ENCODE data around the gene C5orf58. TPM values are rescaled to one million over a fixed set of nuclear protein-coding genes. Genes with fewer than 3 reads are reported as not detected.

Gene C5orf58
- total and polyA plus RNA-seq, 4 experiments from 2014 or later: 2.4 TPM; not detected in 3

DNA sequence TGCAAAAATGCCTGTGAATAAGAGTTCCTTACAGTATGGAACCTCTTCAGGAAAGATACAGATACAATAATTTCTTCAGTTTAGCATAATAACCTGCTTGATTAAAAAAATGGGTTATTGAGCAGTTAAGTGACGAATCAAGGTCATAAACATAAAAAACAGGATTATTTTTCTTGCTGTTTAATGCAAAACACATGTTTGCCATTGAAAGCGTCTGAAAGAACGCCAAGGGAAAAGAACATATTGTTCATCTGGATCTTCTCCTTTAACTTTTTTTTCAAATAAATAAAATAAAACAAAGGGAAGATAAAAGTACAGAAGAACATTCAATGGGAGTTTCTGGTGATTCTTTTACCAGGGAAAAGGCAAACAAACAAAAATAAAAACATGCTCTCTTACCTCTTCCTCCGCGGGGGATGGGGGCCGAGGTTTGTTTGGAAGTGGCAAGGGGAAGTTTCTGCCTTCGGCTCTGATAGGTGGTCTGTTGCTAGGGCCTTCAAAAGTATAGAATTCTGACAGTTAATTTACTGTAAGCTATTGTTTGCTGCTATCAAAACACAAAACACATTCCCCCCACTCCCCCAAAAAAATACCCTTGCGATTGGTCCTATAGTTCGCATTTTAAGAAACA is 20.1 kb downstream of the C5orf58 start:
- H3K4me1 Mint-ChIP-seq: peaks cover 23 to 54% (median 37%) of the 10 kb centered on the region in 4 donors
- no peak overlapping the region for H3K4me3 Mint-ChIP-seq
- no peak for DNase-seq
- Histone ChIP-seq H3K36me3 (ENCODE audit: insufficient read depth, low read length) (peaks cover 92% of the 10 kb centered on the region), H3K27ac (ENCODE audit: low read depth, low read length) (peak overlapping the region; percentile 60), H3K4me3 (ENCODE audit: low read length in 2 of 2) (no peak overlapping the region), H3K9me3 (ENCODE audit: control insufficient read depth in 1 of 2, low read length in 2 of 2) (no peaks in the 10 kb centered on the region), H3K27me3 (ENCODE audit: insufficient read depth, low read length) (no peaks in the 10 kb centered on the region), H3K4me1 (ENCODE audit: insufficient read depth, low read length) (peaks cover 51% of the 10 kb centered on the region)
- POLR2A ChIA-PET (ENCODE audit: partially characterized antibody): interaction anchor here (0.9 to 4.7 kb wide), 5 partner anchors 9 to 87 kb away, joined by 4 to 34 read pairs (median 12); partner anchors contain the start of gene LCP2
- peaks cover 90% of the 10 kb centered on the region in 2 donors for H3K36me3 Mint-ChIP-seq
- intact Hi-C loops (cut with micrococcal nuclease): no loop called here
- H3K9me3 Mint-ChIP-seq: no peaks in the 10 kb centered on the region
- H3K27ac Mint-ChIP-seq: peak overlapping the region in 2 of 7 donors; percentile 84 to 93
- CTCF ChIA-PET (ENCODE audit: partially characterized antibody): interaction anchor here (1.2 to 2.7 kb wide), 3 partner anchors 14 to 86 kb away, joined by 3 to 19 read pairs (median 8); no protein-coding TSS in a partner anchor
- H3K27me3 Mint-ChIP-seq: no peaks in the 10 kb centered on the region

DNA sequence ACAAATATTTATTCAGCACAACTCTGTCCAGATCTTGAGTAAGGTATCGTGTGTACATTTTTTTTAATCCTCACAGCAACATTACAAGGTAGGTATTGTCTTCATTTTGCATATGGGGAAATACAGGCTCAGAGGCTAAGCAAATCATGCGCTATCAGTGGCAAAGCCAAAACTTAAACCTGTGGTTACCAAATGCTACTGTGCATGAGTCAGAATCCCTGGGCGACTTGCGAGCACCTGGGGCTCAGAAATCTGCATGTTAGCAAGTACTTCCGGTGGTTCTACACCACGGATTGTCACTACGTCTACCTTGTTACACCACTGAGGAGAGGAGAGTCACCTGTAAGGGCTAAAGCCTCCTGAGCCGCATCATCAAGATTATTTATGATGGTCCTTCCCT is 21.3 kb downstream of the C5orf58 start:
- H3K27me3 ChIP-seq (ENCODE audit: insufficient read depth, low read length): no peaks in the 10 kb centered on the region
- H3K4me1 ChIP-seq (ENCODE audit: insufficient read depth, low read length): peaks cover 51% of the 10 kb centered on the region
- peak overlapping the region; percentile 60 for H3K27ac ChIP-seq (ENCODE audit: low read depth, low read length)
- Mint-ChIP-seq H3K4me3 (peak overlapping the region in 7 of 8 donors; percentile 2 to 78 (median 11)), H3K27ac (peak overlapping the region; percentile 82 to 97 (median 92)), H3K9me3 (no peaks in the 10 kb centered on the region), H3K4me1 (peaks cover 28 to 60% (median 43%) of the 10 kb centered on the region in 4 donors), H3K36me3 (peaks cover 91 to 92% of the 10 kb centered on the region in 2 donors), H3K27me3 (no peaks in the 10 kb centered on the region)
- peak; percentile 72 to 93 (median 79) for DNase-seq
- H3K36me3 ChIP-seq (ENCODE audit: insufficient read depth, low read length): peaks cover 93% of the 10 kb centered on the region
- ChIA-PET POLR2A (ENCODE audit: partially characterized antibody) (interaction anchor here (0.5 to 3.2 kb wide), 4 partner anchors 20 to 77 kb away, joined by 3 to 12 read pairs (median 5); partner anchors contain the start of gene LCP2), CTCF (ENCODE audit: partially characterized antibody) (interaction anchor here (1.4 to 2.7 kb wide), 3 partner anchors 13 to 85 kb away, joined by 5 to 19 read pairs (median 8); no protein-coding TSS in a partner anchor)
- H3K9me3 ChIP-seq (ENCODE audit: control insufficient read depth in 1 of 2, low read length in 2 of 2): no peaks in the 10 kb centered on the region
- no peak overlapping the region for H3K4me3 ChIP-seq (ENCODE audit: low read length in 2 of 2)
- intact Hi-C loops (cut with micrococcal nuclease): loop anchor here (1.0 to 2.0 kb wide), 6 partner anchors 8 to 85 kb away; partner anchors contain the start of gene LCP2

- Histone ChIP-seq H3K27ac (ENCODE audit: low read depth, low read length) (no peak overlapping the region), H3K27me3 (ENCODE audit: insufficient read depth, low read length) (no peaks in the 10 kb centered on the region), H3K4me1 (ENCODE audit: insufficient read depth, low read length) (peaks cover 66% of the 10 kb centered on the region), H3K4me3 (ENCODE audit: low read length in 2 of 2) (no peak overlapping the region), H3K9me3 (ENCODE audit: control insufficient read depth in 1 of 2, low read length in 2 of 2) (no peaks in the 10 kb centered on the region), H3K36me3 (ENCODE audit: insufficient read depth, low read length) (peaks cover 95% of the 10 kb centered on the region)
- POLR2A ChIA-PET (ENCODE audit: partially characterized antibody): interaction anchor here (1.3 to 1.7 kb wide), 3 partner anchors 11 to 82 kb away, joined by 3 to 6 read pairs (median 5); no protein-coding TSS in a partner anchor
- intact Hi-C loops (cut with micrococcal nuclease): no loop called here
- Mint-ChIP-seq H3K36me3 (peaks cover 90 to 94% of the 10 kb centered on the region in 2 donors), H3K27me3 (no peaks in the 10 kb centered on the region), H3K27ac (peak overlapping the region in 6 of 7 donors; percentile 18 to 75 (median 58)), H3K4me3 (peak overlapping the region in 1 of 8 donors; percentile 2), H3K4me1 (peaks cover 36 to 77% (median 59%) of the 10 kb centered on the region in 4 donors), H3K9me3 (no peaks in the 10 kb centered on the region)
- CTCF ChIA-PET (ENCODE audit: partially characterized antibody): interaction anchor here (1.3 to 1.7 kb wide), 2 partner anchors 10 to 82 kb away, joined by 3 to 9 read pairs; no protein-coding TSS in a partner anchor
- DNase-seq: no peak
Measured at GRCh38 chr5:170256571-170256970, 23.8 kb downstream of the C5orf58 start.

DNA sequence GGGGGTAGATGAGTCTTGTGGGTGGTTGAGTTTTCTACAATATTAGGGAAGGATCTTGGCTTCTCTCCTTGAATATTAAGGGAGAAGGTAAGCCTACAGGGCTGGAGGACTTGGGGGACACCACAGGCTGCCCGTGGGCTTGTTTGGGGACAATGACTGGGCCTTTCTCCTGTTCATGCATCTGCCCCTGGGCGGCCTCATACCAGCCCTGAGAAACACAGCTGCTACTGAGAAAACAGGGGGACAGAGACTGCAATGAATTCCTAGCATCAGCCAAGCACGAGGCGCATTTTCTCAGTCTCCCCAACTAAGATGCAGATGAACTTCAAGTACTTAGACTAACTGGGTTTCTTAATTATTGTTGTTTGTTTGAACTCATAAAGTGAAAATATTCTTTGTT is 24.6 kb downstream of the C5orf58 start:
- no peaks in the 10 kb centered on the region for H3K27me3 ChIP-seq (ENCODE audit: insufficient read depth, low read length)
- no peak overlapping the region for H3K4me3 Mint-ChIP-seq
- H3K4me1 Mint-ChIP-seq: peaks cover 43 to 85% (median 67%) of the 10 kb centered on the region in 4 donors
- peak overlapping the region; percentile 3 for H3K27ac ChIP-seq (ENCODE audit: low read depth, low read length)
- peak overlapping the region in 5 of 7 donors; percentile 4 to 75 (median 59) for H3K27ac Mint-ChIP-seq
- intact Hi-C loops (cut with micrococcal nuclease): no loop called here
- H3K4me3 ChIP-seq (ENCODE audit: low read length in 2 of 2): no peak overlapping the region
- POLR2A ChIA-PET (ENCODE audit: partially characterized antibody): interaction anchor here (1.0 to 1.9 kb wide), 5 partner anchors 10 to 81 kb away, joined by 3 to 6 read pairs (median 3); partner anchors contain the start of gene LCP2
- no peaks in the 10 kb centered on the region for H3K27me3 Mint-ChIP-seq
- peaks cover 91 to 94% of the 10 kb centered on the region in 2 donors for H3K36me3 Mint-ChIP-seq
- H3K36me3 ChIP-seq (ENCODE audit: insufficient read depth, low read length): peaks cover 93% of the 10 kb centered on the region
- H3K4me1 ChIP-seq (ENCODE audit: insufficient read depth, low read length): peaks cover 74% of the 10 kb centered on the region
- DNase-seq: no peak
- no peaks in the 10 kb centered on the region for H3K9me3 Mint-ChIP-seq
- CTCF ChIA-PET (ENCODE audit: partially characterized antibody): interaction anchor here (1.0 to 6.1 kb wide), 5 partner anchors 10 to 82 kb away, joined by 4 to 61 read pairs (median 10); no protein-coding TSS in a partner anchor
- H3K9me3 ChIP-seq (ENCODE audit: control insufficient read depth in 1 of 2, low read length in 2 of 2): no peaks in the 10 kb centered on the region

DNA sequence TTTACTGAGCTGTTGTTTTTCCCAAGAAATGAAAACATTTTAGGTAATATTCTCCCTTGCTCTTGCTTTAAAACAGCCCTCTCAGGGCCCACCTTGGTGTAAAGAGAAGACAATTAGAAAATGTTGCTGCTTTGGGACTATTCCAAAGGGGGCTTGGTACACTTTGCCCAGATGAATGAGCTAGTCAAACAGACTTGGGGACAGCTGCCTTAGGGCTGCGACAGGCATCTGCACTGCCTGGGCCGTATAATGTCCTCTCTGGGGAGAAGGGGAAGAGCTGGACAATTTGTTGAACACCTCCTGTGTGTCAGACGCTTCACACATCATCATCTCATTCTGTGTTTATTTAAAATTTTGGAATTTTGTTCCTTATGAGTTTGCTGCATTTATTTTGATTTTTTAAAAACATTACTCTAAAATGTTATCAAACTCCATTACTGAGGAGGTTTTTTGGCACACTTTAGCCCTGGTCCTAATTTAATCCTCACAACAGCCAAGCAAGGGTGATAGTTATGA is 28.8 kb downstream of the C5orf58 start:
- Mint-ChIP-seq H3K27ac (peak overlapping the region; percentile 82 to 98 (median 95)), H3K9me3 (no peaks in the 10 kb centered on the region), H3K36me3 (peaks cover 89% of the 10 kb centered on the region in 2 donors), H3K4me1 (peaks cover 45 to 88% (median 70%) of the 10 kb centered on the region in 4 donors), H3K27me3 (no peaks in the 10 kb centered on the region), H3K4me3 (peak overlapping the region in 7 of 8 donors; percentile 59 to 82 (median 77))
- Histone ChIP-seq H3K27me3 (ENCODE audit: insufficient read depth, low read length) (no peaks in the 10 kb centered on the region), H3K27ac (ENCODE audit: low read depth, low read length) (peak overlapping the region; percentile 67), H3K36me3 (ENCODE audit: insufficient read depth, low read length) (peaks cover 91% of the 10 kb centered on the region), H3K9me3 (ENCODE audit: control insufficient read depth in 1 of 2, low read length in 2 of 2) (no peaks in the 10 kb centered on the region), H3K4me1 (ENCODE audit: insufficient read depth, low read length) (peaks cover 73% of the 10 kb centered on the region), H3K4me3 (ENCODE audit: low read length in 2 of 2) (no peak overlapping the region)
- POLR2A ChIA-PET (ENCODE audit: partially characterized antibody): interaction anchor here (0.6 to 3.4 kb wide), 21 partner anchors 10 to 624 kb away, joined by 3 to 79 read pairs (median 9); partner anchors contain the start of genes DOCK2 and LCP2
- CTCF ChIA-PET (ENCODE audit: partially characterized antibody): interaction anchor here (0.6 to 6.1 kb wide), 16 partner anchors 9 to 78 kb away, joined by 3 to 61 read pairs (median 6); partner anchors contain the start of gene LCP2
- intact Hi-C loops (cut with micrococcal nuclease): loop anchor here (1.0 to 2.0 kb wide), 2 partner anchors 7 to 17 kb away; no protein-coding TSS in a partner anchor
- no peak for DNase-seq

DNA sequence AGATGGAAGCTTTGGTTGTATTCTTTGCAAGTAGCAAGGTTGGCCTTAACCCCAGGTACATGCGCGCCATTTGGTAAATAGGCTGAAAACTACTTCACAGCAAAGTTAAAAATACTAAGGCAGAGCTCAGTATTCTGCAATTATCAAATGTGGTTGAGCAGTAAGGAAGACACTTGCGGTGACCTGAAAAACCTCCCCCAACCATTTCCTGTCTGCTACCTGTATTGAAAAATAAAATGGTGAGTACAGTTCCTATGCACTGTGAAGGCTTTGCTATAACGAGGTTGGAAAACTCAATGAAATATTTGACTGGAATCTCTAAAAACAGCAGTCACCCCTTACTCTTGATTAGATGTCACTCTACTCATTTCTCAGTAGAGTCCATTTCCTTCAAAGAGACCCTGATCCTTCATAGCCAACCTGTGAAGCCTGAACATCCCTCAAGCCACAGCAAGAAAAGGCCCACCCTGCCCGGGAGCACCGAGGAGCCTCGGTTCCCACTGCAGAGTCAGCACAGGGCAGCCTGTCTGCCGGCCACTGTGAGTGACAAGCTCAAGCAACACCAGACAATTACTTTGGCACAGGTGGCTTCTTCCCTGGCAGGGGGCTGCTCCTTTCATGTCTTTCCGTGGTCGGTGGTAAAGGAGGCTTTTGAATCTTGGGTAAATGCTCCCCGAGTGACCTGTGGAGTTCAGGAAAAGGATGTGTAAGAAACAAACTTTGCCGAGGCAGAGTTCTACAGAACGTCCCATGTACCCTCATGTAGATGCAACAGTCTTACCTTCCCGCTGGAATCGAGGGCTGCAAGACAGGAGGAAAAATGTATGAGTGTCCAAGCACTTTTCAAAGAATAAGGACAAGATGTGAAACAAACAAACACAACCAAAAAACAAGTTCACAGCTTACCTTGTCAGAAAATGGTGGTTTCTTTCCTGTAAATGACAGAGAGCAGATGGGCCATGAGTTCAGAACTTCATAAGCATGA is 29.6 kb downstream of the C5orf58 start:
- peaks cover 89% of the 10 kb centered on the region in 2 donors for H3K36me3 Mint-ChIP-seq

More for the DNA sequence above, 29.6 kb downstream of the C5orf58 start:
- CTCF ChIA-PET (ENCODE audit: partially characterized antibody): interaction anchor here (0.6 to 6.1 kb wide), 18 partner anchors 8 to 77 kb away, joined by 3 to 61 read pairs (median 6); partner anchors contain the start of gene LCP2
- Histone ChIP-seq H3K27ac (ENCODE audit: low read depth, low read length) (peak overlapping the region; percentile 67), H3K36me3 (ENCODE audit: insufficient read depth, low read length) (peaks cover 89% of the 10 kb centered on the region), H3K9me3 (ENCODE audit: control insufficient read depth in 1 of 2, low read length in 2 of 2) (no peaks in the 10 kb centered on the region), H3K4me1 (ENCODE audit: insufficient read depth, low read length) (peaks cover 80% of the 10 kb centered on the region), H3K4me3 (ENCODE audit: low read length in 2 of 2) (peak overlapping the region; percentile 4 to 28), H3K27me3 (ENCODE audit: insufficient read depth, low read length) (no peaks in the 10 kb centered on the region)
- H3K4me1 Mint-ChIP-seq: peaks cover 51 to 89% (median 74%) of the 10 kb centered on the region in 4 donors
- intact Hi-C loops (cut with micrococcal nuclease): loop anchor here (1.0 to 2.0 kb wide), 2 partner anchors 8 to 16 kb away; no protein-coding TSS in a partner anchor
- POLR2A ChIA-PET (ENCODE audit: partially characterized antibody): interaction anchor here (0.6 to 3.4 kb wide), 22 partner anchors 11 to 625 kb away, joined by 3 to 79 read pairs (median 8); partner anchors contain the start of genes DOCK2 and LCP2
- H3K9me3 Mint-ChIP-seq: no peaks in the 10 kb centered on the region
- peak; percentile 77 to 85 (median 80) for DNase-seq
- no peaks in the 10 kb centered on the region for H3K27me3 Mint-ChIP-seq
- peak overlapping the region; percentile 82 to 98 (median 95) for H3K27ac Mint-ChIP-seq
- H3K4me3 Mint-ChIP-seq: peak overlapping the region; percentile 59 to 82 (median 72)
